PC-3 (cell line): ENCODE measurements around the gene AMN.

Source experiments
- CTCF ChIP-seq: fragments of 300-600 bp; sonication (generic); conservative IDR thresholded peaks from 2 replicates; pipeline ENCODE4 v1.5.1; 2017; ENCODE audit warnings: antibody characterized with exemption, low read depth, mild to moderate bottlenecking, low read length
- EZH2 ChIP-seq: fragments of 300-600 bp; sonication (generic); IDR thresholded peaks from one replicate; pipeline ENCODE4 v1.6.1; 2017; ENCODE audit warnings: antibody characterized with exemption, mild to moderate bottlenecking, low read length; ENCODE audit not compliant: unreplicated experiment
- EZH2phosphoT487 ChIP-seq: fragments of 300-600 bp; sonication (generic); IDR thresholded peaks from 2 replicates; pipeline ENCODE4 v1.6.1; 2018; ENCODE audit warnings: mild to moderate bottlenecking, antibody characterized with exemption, low read length, borderline replicate concordance

DNA sequence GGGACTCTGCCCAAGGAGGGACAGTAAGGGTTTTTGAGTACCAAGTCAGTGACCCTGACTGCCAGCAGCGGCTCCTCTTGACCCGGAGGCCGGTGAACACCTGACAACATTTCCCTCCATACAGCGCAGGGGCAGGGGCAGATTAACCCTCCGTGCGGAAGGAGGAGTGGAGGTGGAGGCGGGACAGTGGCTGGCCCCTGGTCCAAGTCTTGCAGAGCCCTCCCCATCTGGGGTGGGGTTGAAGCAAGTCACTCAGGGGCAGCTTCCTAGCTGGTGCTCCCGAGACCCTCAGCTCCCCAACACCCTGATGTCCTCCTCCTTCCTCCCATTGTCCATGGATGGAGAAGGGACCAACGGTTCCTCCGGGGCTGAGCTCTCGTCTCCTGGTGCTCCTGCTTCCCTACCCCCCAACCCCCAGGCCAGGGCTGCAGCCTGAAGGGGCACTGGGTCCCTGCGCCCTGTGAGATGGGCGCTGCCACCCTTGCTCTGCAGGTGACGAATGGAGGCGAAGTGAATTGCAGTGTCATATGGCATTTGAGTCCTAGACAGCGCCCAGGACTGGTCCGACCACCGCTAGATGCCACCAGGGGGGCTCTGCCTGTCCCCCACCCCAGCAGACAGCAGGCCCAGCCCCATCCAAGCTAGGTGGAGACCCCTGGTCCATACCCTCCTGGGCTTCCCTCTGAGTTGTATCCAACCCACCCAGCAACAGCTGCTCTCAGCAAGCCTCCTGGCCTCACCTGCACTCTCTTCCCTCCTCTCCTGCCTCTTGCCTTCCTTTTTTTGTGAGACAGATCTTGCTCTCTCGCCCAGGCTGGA, 7.0 kb upstream of the AMN start:
- no peak for TF ChIP-seq CTCF
- no peak for TF ChIP-seq EZH2
- TF ChIP-seq EZH2phosphoT487: no peak
